Gastroesophageal sphincter (tissue), 4 donors: ENCODE data around the gene CTIF. TPM values are rescaled to one million over a fixed set of nuclear protein-coding genes. Genes with fewer than 3 reads are reported as not detected.

Experiments
- ATAC-seq: fragments of 150-250 bp; one replicate; pipeline ENCODE4 v1.9.1; 2016; ENCODE audit warnings: mild to moderate bottlenecking, moderate library complexity
- H3K27ac ChIP-seq, 4 donors: fragments of 200-600 bp; sonication (generic) in 3 of 4; 1 replicate in 3 of 4; 2 replicates in 1 of 4; pipeline ENCODE4 v1.5.1; 2016 to 2019
- H3K27me3 ChIP-seq: fragments of 200-600 bp; sonication (generic); one replicate; pipeline ENCODE4 v1.5.1; 2019
- H3K36me3 ChIP-seq, 2 donors: fragments of 200-600 bp; sonication (generic); one replicate each; pipeline ENCODE4 v1.5.1; 2019; ENCODE audit warnings: control low read depth in 1 of 2
- H3K4me1 ChIP-seq, 3 donors: fragments of 200-600 bp; sonication (generic); 1 replicate in 2 of 3; 2 replicates in 1 of 3; pipeline ENCODE4 v1.5.1; 2016 to 2019; ENCODE audit warnings: control low read depth in 2 of 3
- H3K4me3 ChIP-seq, 2 donors: fragments of 200-600 bp; sonication (generic); one replicate each; pipeline ENCODE4 v1.5.1; 2019; ENCODE audit warnings: mild to moderate bottlenecking in 1 of 2, moderate library complexity in 1 of 2
- H3K9me3 ChIP-seq, 3 donors: fragments of 200-600 bp; sonication (generic); one replicate each; pipeline ENCODE4 v1.5.1; 2017 to 2019; ENCODE audit warnings: control low read depth in 2 of 3
- EP300 ChIP-seq: sonication (generic); formaldehyde crosslinking; IDR thresholded peaks from one replicate; pipeline ENCODE4 v1.6.1; 2017; ENCODE audit warnings: antibody characterized with exemption, mild to moderate bottlenecking
- POLR2A ChIP-seq, 2 donors: fragments of 450-650 bp; IDR thresholded peaks; one replicate each; pipeline ENCODE4 v1.6.1; 2017; ENCODE audit warnings: antibody characterized with exemption in 2 of 2, mild to moderate bottlenecking in 2 of 2, moderate library complexity in 1 of 2
- POLR2AphosphoS5 ChIP-seq: sonication (generic); formaldehyde crosslinking; IDR thresholded peaks from one replicate; pipeline ENCODE4 v1.6.1; 2017; ENCODE audit warnings: antibody characterized with exemption
- WGBS, 2 donors: methylation state at CpG; one replicate each; pipeline ENCODE4 v1.1.5; 2018; ENCODE audit warnings: low coverage in 1 of 2; 5-methylcytosine and 5-hydroxymethylcytosine counted together
- total RNA-seq, 4 donors: library from RNA; depleted of rRNA; stranded (reverse); fragments of >200 nt; gene quantifications; one replicate each; pipeline ENCODE4 v1.1.0, GENCODE V29; 2016
- TF ChIP-seq, protein P1 (sequence below), 4 experiments: fragments of 200-600 bp in 2 of 4; fragments of 450-650 bp in 2 of 4; sonication (generic) in 1 of 4; IDR thresholded peaks; one replicate each; pipeline ENCODE4 v1.5.1; 2017 to 2019; ENCODE audit warnings: antibody characterized with exemption in 4 of 4, mild to moderate bottlenecking in 2 of 4, moderate library complexity in 2 of 4

Gene CTIF
- total RNA-seq, 4 donors from 2014 or later: 31.4 to 124 (median 78.1) TPM

- TF ChIP-seq, protein P1, sequence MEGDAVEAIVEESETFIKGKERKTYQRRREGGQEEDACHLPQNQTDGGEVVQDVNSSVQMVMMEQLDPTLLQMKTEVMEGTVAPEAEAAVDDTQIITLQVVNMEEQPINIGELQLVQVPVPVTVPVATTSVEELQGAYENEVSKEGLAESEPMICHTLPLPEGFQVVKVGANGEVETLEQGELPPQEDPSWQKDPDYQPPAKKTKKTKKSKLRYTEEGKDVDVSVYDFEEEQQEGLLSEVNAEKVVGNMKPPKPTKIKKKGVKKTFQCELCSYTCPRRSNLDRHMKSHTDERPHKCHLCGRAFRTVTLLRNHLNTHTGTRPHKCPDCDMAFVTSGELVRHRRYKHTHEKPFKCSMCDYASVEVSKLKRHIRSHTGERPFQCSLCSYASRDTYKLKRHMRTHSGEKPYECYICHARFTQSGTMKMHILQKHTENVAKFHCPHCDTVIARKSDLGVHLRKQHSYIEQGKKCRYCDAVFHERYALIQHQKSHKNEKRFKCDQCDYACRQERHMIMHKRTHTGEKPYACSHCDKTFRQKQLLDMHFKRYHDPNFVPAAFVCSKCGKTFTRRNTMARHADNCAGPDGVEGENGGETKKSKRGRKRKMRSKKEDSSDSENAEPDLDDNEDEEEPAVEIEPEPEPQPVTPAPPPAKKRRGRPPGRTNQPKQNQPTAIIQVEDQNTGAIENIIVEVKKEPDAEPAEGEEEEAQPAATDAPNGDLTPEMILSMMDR (IDR thresholded peaks at IDR 0.05): no peak
- TF ChIP-seq EP300: no peak
- peaks cover 0 to 6% (median 0%) of the 10 kb centered on the region in 3 donors for H3K9me3 ChIP-seq
- H3K4me3 ChIP-seq: no peak overlapping the region
- no peak for ATAC-seq
- 68 to 86% methylated on average over 4 to 7 of the region's 15 CpGs for WGBS, 2 donors
- peaks cover 0 to 9% (median 0%) of the 10 kb centered on the region in 3 donors for H3K4me1 ChIP-seq
- H3K27me3 ChIP-seq: no peaks in the 10 kb centered on the region
- H3K36me3 ChIP-seq: peaks cover 0 to 33% of the 10 kb centered on the region in 2 donors
- H3K27ac ChIP-seq: no peak overlapping the region
Observed at GRCh38 chr18:48864876-48865275, 326.0 kb downstream of the CTIF start.

- ATAC-seq: peak; percentile 70
- peaks cover 0 to 9% (median 0%) of the 10 kb centered on the region in 3 donors for H3K4me1 ChIP-seq
- H3K36me3 ChIP-seq: peaks cover 0 to 20% of the 10 kb centered on the region in 2 donors
- TF ChIP-seq POLR2AphosphoS5: peak; percentile 56
- TF ChIP-seq EP300: no peak
- WGBS, 2 donors: 29% methylated on average over 2 of the region's 7 CpGs; no CpG with 5 or more reads in 1 of the 2 donors
- H3K27ac ChIP-seq: no peak overlapping the region
- no peaks in the 10 kb centered on the region for H3K27me3 ChIP-seq
- H3K4me3 ChIP-seq: no peak overlapping the region
- H3K9me3 ChIP-seq: peaks cover 0 to 6% (median 0%) of the 10 kb centered on the region in 3 donors
Observed at GRCh38 chr18:48866028-48866733, 327.4 kb downstream of the CTIF start.

DNA sequence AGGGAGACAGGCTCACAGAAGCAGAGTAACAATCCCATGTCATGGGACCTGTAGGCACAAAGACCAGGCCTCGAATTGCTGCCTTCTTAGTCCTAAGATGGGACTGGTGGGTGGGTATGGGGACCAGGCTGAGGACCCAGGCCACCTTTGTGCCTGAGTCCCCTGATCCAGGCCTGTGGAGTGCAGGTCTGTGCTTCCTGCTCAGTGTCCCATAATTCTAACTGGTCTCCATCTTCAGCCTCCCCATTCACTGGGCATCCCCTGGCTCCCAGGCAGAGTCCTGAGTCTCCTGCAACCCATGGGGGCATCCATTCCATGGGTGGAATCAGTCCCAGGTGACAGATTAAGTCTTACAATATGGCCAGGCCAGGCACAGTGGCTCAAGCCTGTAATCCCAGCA, 328.0 kb downstream of the CTIF start:
- H3K36me3 ChIP-seq: peaks cover 0 to 15% of the 10 kb centered on the region in 2 donors
- H3K4me1 ChIP-seq: peaks cover 0 to 9% (median 0%) of the 10 kb centered on the region in 3 donors
- no peak for ATAC-seq
- H3K27me3 ChIP-seq: no peaks in the 10 kb centered on the region
- no peak overlapping the region for H3K4me3 ChIP-seq
- peaks cover 0 to 6% (median 0%) of the 10 kb centered on the region in 3 donors for H3K9me3 ChIP-seq
- no peak overlapping the region for H3K27ac ChIP-seq
- no CpG with 5 or more reads among the region's 1 CpG for WGBS, 2 donors
- no peak for TF ChIP-seq POLR2A (IDR thresholded peaks at IDR 0.05)
- TF ChIP-seq EP300: no peak
- TF ChIP-seq, protein P1 (IDR thresholded peaks at IDR 0.05): no peak
- TF ChIP-seq POLR2AphosphoS5: no peak

GRCh38 chr18:48867978-48868377, 329.1 kb downstream of the CTIF start:
- Histone ChIP-seq H3K36me3 (peaks cover 0 to 4% of the 10 kb centered on the region in 2 donors), H3K27ac (no peak overlapping the region), H3K27me3 (no peaks in the 10 kb centered on the region), H3K9me3 (peaks cover 0 to 6% (median 0%) of the 10 kb centered on the region in 3 donors), H3K4me3 (no peak overlapping the region), H3K4me1 (peaks cover 0 to 14% (median 0%) of the 10 kb centered on the region in 3 donors)
- TF ChIP-seq POLR2AphosphoS5 (no peak), POLR2A (IDR thresholded peaks at IDR 0.05) (no peak), EP300 (no peak)
- TF ChIP-seq, protein P1 (IDR thresholded peaks at IDR 0.05): no peak
- no peak for ATAC-seq
- WGBS, 2 donors: no CpG with 5 or more reads among the region's 1 CpG

DNA sequence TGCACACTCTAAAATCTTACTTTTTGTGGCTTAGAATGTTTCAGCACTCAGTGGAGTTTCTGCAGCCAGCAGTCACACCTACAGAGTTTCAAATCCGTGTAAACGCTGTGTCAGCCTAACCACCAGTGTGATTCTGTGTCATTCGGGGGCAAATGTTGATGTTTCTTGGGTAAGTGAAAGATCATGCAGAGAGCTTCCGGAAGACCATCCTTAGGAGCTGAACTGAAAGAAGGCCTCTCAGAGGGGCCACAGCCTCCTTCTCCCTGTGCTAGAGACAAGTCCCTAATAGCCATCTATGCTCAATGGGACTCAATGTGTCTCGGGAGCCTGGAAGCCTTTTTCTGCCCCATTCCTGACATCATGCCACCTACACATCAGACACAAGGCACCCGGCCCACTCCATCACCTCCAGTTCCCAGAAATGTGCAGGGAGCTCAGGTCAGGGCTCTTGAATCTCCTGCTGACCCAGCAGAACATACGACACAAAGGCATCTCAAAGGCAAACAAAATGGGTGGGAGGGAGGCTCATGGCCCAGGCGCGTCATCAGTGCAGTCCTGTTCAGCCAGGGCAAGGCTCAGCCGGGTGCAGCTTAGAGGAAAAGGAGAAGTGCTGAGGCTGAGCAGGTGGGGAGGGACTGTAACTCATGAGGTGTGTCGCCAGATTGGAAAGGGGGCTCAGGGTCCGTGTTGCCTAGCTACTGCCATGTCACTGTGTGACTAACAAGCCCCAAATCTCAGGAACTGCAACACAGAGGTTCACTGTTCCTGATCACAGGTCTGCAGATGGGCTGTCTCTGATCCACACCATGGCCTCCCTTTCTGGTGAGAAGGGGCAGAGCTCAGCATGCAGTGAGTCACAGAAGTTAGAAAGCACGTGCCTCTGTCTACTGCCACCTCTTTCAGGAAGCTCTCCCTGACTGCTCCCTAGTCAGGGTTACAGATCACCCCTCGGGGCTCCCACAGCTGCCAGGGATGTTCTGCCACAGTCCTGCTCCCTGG, 329.9 kb downstream of the CTIF start:
- Histone ChIP-seq H3K36me3 (no peaks in the 10 kb centered on the region), H3K9me3 (peaks cover 0 to 6% (median 0%) of the 10 kb centered on the region in 3 donors), H3K4me3 (no peak overlapping the region), H3K4me1 (peaks cover 0 to 20% (median 6%) of the 10 kb centered on the region in 3 donors), H3K27me3 (no peaks in the 10 kb centered on the region), H3K27ac (no peak overlapping the region)
- no peak for ATAC-seq
- 63 to 69% methylated on average over 5 to 6 of the region's 14 CpGs for WGBS, 2 donors
- TF ChIP-seq POLR2A (IDR thresholded peaks at IDR 0.05) (no peak), POLR2AphosphoS5 (no peak), EP300 (no peak)
- TF ChIP-seq, protein P1 (IDR thresholded peaks at IDR 0.05): no peak
